Measurements from ENCODE around the gene GPR50.

GPR50 gene

GRCh38 chrX:151228935-151229334 is 52.6 kb downstream of the GPR50 start:
- no peak for FAIRE-seq
